ENCODE data around the gene DBH. TPM values are rescaled to one million over a fixed set of nuclear protein-coding genes. Genes with fewer than 3 reads are reported as not detected.

Gene DBH
- total and polyA plus RNA-seq, 2 donors (not counting 1 experiment from before 2014, with no cell fraction given): not detected

- intact Hi-C loops (cut with micrococcal nuclease): no loop called here
- Mint-ChIP-seq H3K9me3 (ENCODE audit: insufficient read depth) (peaks cover 7% of the 10 kb centered on the region), H3K4me1 (peaks cover 7% of the 10 kb centered on the region), H3K4me3 (no peak overlapping the region), H3K27ac (no peak overlapping the region), H3K27me3 (peaks cover 23% of the 10 kb centered on the region)
- Histone ChIP-seq H3K9ac (ENCODE audit: low read length) (no peak overlapping the region), H3K27ac (ENCODE audit: low read length in 2 of 2) (no peak overlapping the region), H2AFZ (ENCODE audit: insufficient read depth, low read depth, low read length, poor library complexity, severe bottlenecking) (no peak overlapping the region), H3K79me2 (ENCODE audit: control insufficient read depth, insufficient read depth, low read length) (no peaks in the 10 kb centered on the region), H3K9me3 (ENCODE audit: control extremely low read depth in 1 of 3, control insufficient read depth in 2 of 3, insufficient read depth in 1 of 3, low read length in 2 of 3) (peaks cover 1 to 35% (median 19%) of the 10 kb centered on the region in 3 donors), H3K4me2 (replicated peaks; ENCODE audit: low read depth, low read length, poor library complexity, severe bottlenecking) (no peak overlapping the region), H3K36me3 (replicated peaks in 1 of 2; ENCODE audit: control extremely low read depth in 1 of 2, control insufficient read depth in 1 of 2, extremely low read depth in 1 of 2, insufficient read depth in 2 of 2, low read length in 1 of 2) (no peaks in the 10 kb centered on the region), H3K4me1 (ENCODE audit: control insufficient read depth in 2 of 2, insufficient read depth in 2 of 2, low read length in 2 of 2) (no peaks in the 10 kb centered on the region), H4K20me1 (ENCODE audit: control insufficient read depth, insufficient read depth, low read length, poor library complexity, severe bottlenecking) (no peaks in the 10 kb centered on the region), H3K27me3 (replicated peaks in 1 of 4; ENCODE audit: control extremely low read depth in 1 of 4, control insufficient read depth in 3 of 4, insufficient read depth in 4 of 4, low read length in 3 of 4) (peaks cover 0 to 26% (median 0%) of the 10 kb centered on the region in 4 experiments), H3K4me3 (ENCODE audit: control extremely low read depth in 1 of 5, extremely low read depth in 1 of 5, insufficient read depth in 1 of 5, low read depth in 2 of 5, low read length in 4 of 5) (no peak overlapping the region)
- POLR2A ChIA-PET: no interaction called here
- 98% methylated on average over 3 of the region's 7 CpGs for whole genome bisulfite sequencing (ENCODE audit: insufficient coverage)
- DNase-seq (no peak), ATAC-seq (ENCODE audit: low read depth) (no peak)
- no peak for TF ChIP-seq EZH2 (IDR thresholded peaks at IDR 0.05; ENCODE audit: borderline replicate concordance, insufficient read depth, low read depth, low read length, poor library complexity, severe bottlenecking)
- TF ChIP-seq, protein P1, sequence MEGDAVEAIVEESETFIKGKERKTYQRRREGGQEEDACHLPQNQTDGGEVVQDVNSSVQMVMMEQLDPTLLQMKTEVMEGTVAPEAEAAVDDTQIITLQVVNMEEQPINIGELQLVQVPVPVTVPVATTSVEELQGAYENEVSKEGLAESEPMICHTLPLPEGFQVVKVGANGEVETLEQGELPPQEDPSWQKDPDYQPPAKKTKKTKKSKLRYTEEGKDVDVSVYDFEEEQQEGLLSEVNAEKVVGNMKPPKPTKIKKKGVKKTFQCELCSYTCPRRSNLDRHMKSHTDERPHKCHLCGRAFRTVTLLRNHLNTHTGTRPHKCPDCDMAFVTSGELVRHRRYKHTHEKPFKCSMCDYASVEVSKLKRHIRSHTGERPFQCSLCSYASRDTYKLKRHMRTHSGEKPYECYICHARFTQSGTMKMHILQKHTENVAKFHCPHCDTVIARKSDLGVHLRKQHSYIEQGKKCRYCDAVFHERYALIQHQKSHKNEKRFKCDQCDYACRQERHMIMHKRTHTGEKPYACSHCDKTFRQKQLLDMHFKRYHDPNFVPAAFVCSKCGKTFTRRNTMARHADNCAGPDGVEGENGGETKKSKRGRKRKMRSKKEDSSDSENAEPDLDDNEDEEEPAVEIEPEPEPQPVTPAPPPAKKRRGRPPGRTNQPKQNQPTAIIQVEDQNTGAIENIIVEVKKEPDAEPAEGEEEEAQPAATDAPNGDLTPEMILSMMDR (IDR thresholded peaks at IDR 0.05): no peak
- CTCF ChIA-PET: no interaction called here
Observed at GRCh38 chr9:133600739-133601138, 35.4 kb upstream of the DBH start.

GRCh38 chr9:133601746-133602145 is 34.4 kb upstream of the DBH start:
- Histone ChIP-seq H3K79me2 (ENCODE audit: control insufficient read depth, insufficient read depth, low read length) (no peaks in the 10 kb centered on the region), H4K20me1 (ENCODE audit: control insufficient read depth, insufficient read depth, low read length, poor library complexity, severe bottlenecking) (no peaks in the 10 kb centered on the region), H3K27ac (ENCODE audit: low read length in 2 of 2) (no peak overlapping the region), H3K9me3 (ENCODE audit: control extremely low read depth in 1 of 3, control insufficient read depth in 2 of 3, insufficient read depth in 1 of 3, low read length in 2 of 3) (peaks cover 1 to 25% (median 15%) of the 10 kb centered on the region in 3 donors), H3K27me3 (replicated peaks in 1 of 4; ENCODE audit: control extremely low read depth in 1 of 4, control insufficient read depth in 3 of 4, insufficient read depth in 4 of 4, low read length in 3 of 4) (peaks cover 0 to 33% (median 0%) of the 10 kb centered on the region in 4 experiments), H3K4me3 (ENCODE audit: control extremely low read depth in 1 of 5, extremely low read depth in 1 of 5, insufficient read depth in 1 of 5, low read depth in 2 of 5, low read length in 4 of 5) (no peak overlapping the region), H3K36me3 (replicated peaks in 1 of 2; ENCODE audit: control extremely low read depth in 1 of 2, control insufficient read depth in 1 of 2, extremely low read depth in 1 of 2, insufficient read depth in 2 of 2, low read length in 1 of 2) (no peaks in the 10 kb centered on the region), H3K9ac (ENCODE audit: low read length) (no peak overlapping the region), H2AFZ (ENCODE audit: insufficient read depth, low read depth, low read length, poor library complexity, severe bottlenecking) (no peak overlapping the region), H3K4me2 (replicated peaks; ENCODE audit: low read depth, low read length, poor library complexity, severe bottlenecking) (no peak overlapping the region), H3K4me1 (ENCODE audit: control insufficient read depth in 2 of 2, insufficient read depth in 2 of 2, low read length in 2 of 2) (no peaks in the 10 kb centered on the region)
- intact Hi-C loops (cut with micrococcal nuclease): no loop called here
- DNase-seq (no peak), ATAC-seq (ENCODE audit: low read depth) (no peak)
- Mint-ChIP-seq H3K27ac (no peak overlapping the region), H3K27me3 (peaks cover 30% of the 10 kb centered on the region), H3K9me3 (ENCODE audit: insufficient read depth) (peaks cover 7% of the 10 kb centered on the region), H3K4me3 (no peak overlapping the region), H3K4me1 (peaks cover 7% of the 10 kb centered on the region)
- WGBS (ENCODE audit: insufficient coverage): 88% methylated on average over 7 of the region's 10 CpGs
- POLR2A ChIA-PET: no interaction called here
- TF ChIP-seq EZH2 (IDR thresholded peaks at IDR 0.05; ENCODE audit: borderline replicate concordance, insufficient read depth, low read depth, low read length, poor library complexity, severe bottlenecking): no peak
- TF ChIP-seq, protein P1 (IDR thresholded peaks at IDR 0.05): no peak
- CTCF ChIA-PET: no interaction called here
